GM23248 (cell line): ENCODE measurements around the gene PIP5KL1. TPM values are rescaled to one million over a fixed set of nuclear protein-coding genes. Genes with fewer than 3 reads are reported as not detected.

Experiments used
- DNase-seq: peaks from one replicate; pipeline ENCODE4 v3.0.0-alpha.2; 2015
- H2AFZ ChIP-seq: fragments of 200-600 bp; sonication (generic); 2 replicates; pipeline ENCODE4 v1.6.1; 2016; ENCODE audit warnings: antibody characterized with exemption
- H3F3A ChIP-seq: fragments of 200-600 bp; sonication (generic); 2 replicates; pipeline ENCODE4 v1.6.1; 2016; ENCODE audit warnings: mild to moderate bottlenecking, antibody characterized with exemption, mixed run types; ENCODE audit not compliant: insufficient read depth
- H3K27ac ChIP-seq: fragments of 200-600 bp; sonication (generic); 2 replicates; pipeline ENCODE4 v1.5.1; 2016; ENCODE audit warnings: mild to moderate bottlenecking
- H3K27me3 ChIP-seq: fragments of 200-600 bp; sonication (generic); replicated peaks from 2 replicates; pipeline ENCODE4 v1.6.1; 2016; ENCODE audit warnings: mild to moderate bottlenecking; ENCODE audit not compliant: insufficient read depth
- H3K36me3 ChIP-seq: fragments of 200-600 bp; sonication (generic); 2 replicates; pipeline ENCODE4 v1.6.1; 2016; ENCODE audit warnings: low read depth, mild to moderate bottlenecking
- H3K4me1 ChIP-seq: fragments of 200-600 bp; sonication (generic); 2 replicates; pipeline ENCODE4 v1.6.1; 2016; ENCODE audit warnings: mild to moderate bottlenecking; ENCODE audit not compliant: insufficient read depth
- H3K4me2 ChIP-seq: fragments of 200-600 bp; sonication (generic); one replicate; pipeline ENCODE4 v1.6.1; 2016; ENCODE audit warnings: mild to moderate bottlenecking; ENCODE audit not compliant: unreplicated experiment
- H3K4me3 ChIP-seq: fragments of 200-600 bp; sonication (generic); 2 replicates; pipeline ENCODE4 v1.5.1; 2016; ENCODE audit warnings: mild to moderate bottlenecking
- H3K79me2 ChIP-seq: fragments of 200-600 bp; sonication (generic); 2 replicates; pipeline ENCODE4 v1.6.1; 2016; ENCODE audit warnings: mild to moderate bottlenecking; ENCODE audit not compliant: insufficient read depth
- H3K9ac ChIP-seq: fragments of 200-600 bp; sonication (generic); 2 replicates; pipeline ENCODE4 v1.6.1; 2016; ENCODE audit warnings: mild to moderate bottlenecking
- H3K9me2 ChIP-seq: fragments of 200-600 bp; sonication (generic); 2 replicates; pipeline ENCODE4 v1.6.1; 2016; ENCODE audit warnings: mixed run types, mild to moderate bottlenecking, moderate library complexity; ENCODE audit not compliant: insufficient read depth
- H3K9me3 ChIP-seq: fragments of 200-600 bp; sonication (generic); one replicate; pipeline ENCODE4 v1.6.1; 2017; ENCODE audit warnings: low read depth
- H4K20me1 ChIP-seq: fragments of 200-600 bp; sonication (generic); 2 replicates; pipeline ENCODE4 v1.6.0; 2016; ENCODE audit not compliant: insufficient read depth
- EZH2 ChIP-seq: fragments of 200-600 bp; sonication (generic); IDR thresholded peaks from 2 replicates; pipeline ENCODE4 v1.6.1; 2018; ENCODE audit warnings: antibody characterized with exemption, mild to moderate bottlenecking; ENCODE audit not compliant: insufficient read depth, poor library complexity, severe bottlenecking
- EZH2phosphoT487 ChIP-seq: fragments of 200-600 bp; sonication (generic); IDR thresholded peaks from 2 replicates; pipeline ENCODE4 v1.6.1; 2018; ENCODE audit warnings: antibody characterized with exemption, moderate library complexity, mild to moderate bottlenecking, low read depth; ENCODE audit not compliant: insufficient read depth
- WGBS, 2 experiments: methylation state at CpG; one replicate each; pipeline ENCODE4 v1.1.6; 2015 to 2017; ENCODE audit warnings: low lambda C conversion rate in 2 of 2, low coverage in 1 of 2; ENCODE audit errors: missing lambda C conversion rate in 2 of 2; 5-methylcytosine and 5-hydroxymethylcytosine counted together
- in situ Hi-C: fragments of 300-500 bp; cut with MboI; formaldehyde crosslinking; loops from 2 replicates; pipeline ENCODE4 v1.15.0; 2020
- polyA plus RNA-seq: library from polyadenylated mRNA; unstranded; fragments of >200 nt; fragmentation: Nextera tagmentation; extraction: Ambion mirVana; gene quantifications from 2 replicates; pipeline ENCODE4 v1.2.1, GENCODE V29; 2016
- total RNA-seq: library from RNA; depleted of rRNA; stranded (reverse); fragments of >200 nt; shearing (Covaris generic); gene quantifications from 2 replicates; pipeline ENCODE4 v1.2.3, GENCODE V29; 2014

PIP5KL1 gene
- total and polyA plus RNA-seq, 2 experiments from 2014 or later, result 5.5 to 8.8 TPM

DNA sequence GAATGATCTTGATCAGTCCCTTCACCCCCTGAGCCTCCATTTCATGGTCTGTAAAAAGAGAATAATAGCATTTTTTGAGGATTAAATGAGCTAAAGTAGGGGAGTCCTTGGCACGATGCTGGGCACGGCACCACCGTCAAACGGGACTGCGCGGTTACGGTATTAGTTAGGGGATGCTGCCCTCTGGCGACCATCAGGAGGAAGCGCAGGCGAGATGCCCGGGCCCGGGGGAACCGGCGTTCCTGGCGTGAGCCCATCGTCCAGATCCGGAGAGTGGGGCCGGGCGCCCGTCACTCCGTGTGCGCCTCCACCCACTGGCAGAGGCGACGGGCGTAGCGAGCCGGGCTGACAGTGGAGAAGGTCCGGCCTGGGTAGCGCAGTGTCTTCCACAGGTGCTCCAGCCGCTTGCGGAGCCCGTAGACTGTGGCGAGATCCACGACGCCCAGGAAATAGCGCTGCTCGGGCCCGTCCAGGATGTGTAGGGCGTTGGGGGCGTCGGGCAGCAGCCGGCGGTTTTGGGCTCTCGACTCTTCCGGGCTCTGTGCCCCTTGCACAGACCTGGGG is 8.9 kb downstream of the PIP5KL1 start:
- DNase-seq, result peak; percentile 71
- Histone ChIP-seq H3K4me1 (peaks cover 46% of the 10 kb centered on the region), H3K9me3 (no peaks in the 10 kb centered on the region), H3K4me3 (peak overlapping the region; percentile 51), H3K9ac (peak overlapping the region; percentile 65), H3F3A (peaks cover 42% of the 10 kb centered on the region), H3K4me2 (peak overlapping the region; percentile 72), H3K27me3 (no peaks in the 10 kb centered on the region), H3K27ac (no peak overlapping the region), H2AFZ (peak overlapping the region; percentile 74), H3K9me2 (no peaks in the 10 kb centered on the region), H3K36me3 (no peaks in the 10 kb centered on the region), H4K20me1 (no peaks in the 10 kb centered on the region), H3K79me2 (0 out of 2 replicates have a peak, but pooled peaks cover under 1% of the 10 kb centered on the region)
- no peak for TF ChIP-seq EZH2phosphoT487
- TF ChIP-seq EZH2, result no peak
- in situ Hi-C loops, result no loop called here
- 0 to 5% methylated on average over 35 to 41 of the region's 45 CpGs for WGBS, 2 experiments

DNA sequence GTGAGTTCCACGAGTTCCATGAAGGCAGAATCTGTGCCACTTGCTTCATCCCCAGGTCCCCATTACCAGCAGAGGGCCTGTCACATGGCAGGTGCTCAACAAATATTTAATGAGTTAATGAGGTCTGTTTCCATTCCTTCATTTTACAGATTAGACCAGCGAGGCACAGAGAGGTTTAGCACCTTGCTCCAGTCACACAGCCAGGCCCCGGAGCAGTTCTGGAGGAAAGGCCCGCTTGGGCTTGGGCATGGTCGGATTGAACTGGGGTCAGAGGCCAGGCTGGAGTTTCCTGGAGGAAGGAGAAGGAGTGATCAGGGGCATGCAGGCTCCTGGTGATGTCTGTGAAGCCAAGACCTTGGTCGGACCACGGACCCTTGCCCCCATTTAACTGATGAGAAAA is 9.8 kb downstream of the PIP5KL1 start:
- H3K4me3 ChIP-seq, result no peak overlapping the region
- H3K36me3 ChIP-seq, result no peaks in the 10 kb centered on the region
- WGBS, 2 experiments, result 92 to 95% methylated on average over 7 of the region's 7 CpGs
- DNase-seq, result no peak
- H3F3A ChIP-seq, result peaks cover 42% of the 10 kb centered on the region
- H3K4me2 ChIP-seq, result no peak overlapping the region
- H3K9me2 ChIP-seq, result no peaks in the 10 kb centered on the region
- no peaks in the 10 kb centered on the region for H3K9me3 ChIP-seq
- peak overlapping the region; percentile 84; the same call in 1 of the 2 replicates for H3K27ac ChIP-seq
- no peaks in the 10 kb centered on the region for H4K20me1 ChIP-seq
- TF ChIP-seq EZH2 (no peak), EZH2phosphoT487 (no peak)
- no peaks in the 10 kb centered on the region for H3K27me3 ChIP-seq
- H3K9ac ChIP-seq, result 0 out of 2 replicates have a peak overlapping the region, but pooled peaks have one; percentile 63
- peaks cover 49% of the 10 kb centered on the region for H3K4me1 ChIP-seq
- H3K79me2 ChIP-seq, result peaks cover 9% of the 10 kb centered on the region; the same call in 1 of the 2 replicates
- H2AFZ ChIP-seq, result no peak overlapping the region
- in situ Hi-C loops, result no loop called here

DNA sequence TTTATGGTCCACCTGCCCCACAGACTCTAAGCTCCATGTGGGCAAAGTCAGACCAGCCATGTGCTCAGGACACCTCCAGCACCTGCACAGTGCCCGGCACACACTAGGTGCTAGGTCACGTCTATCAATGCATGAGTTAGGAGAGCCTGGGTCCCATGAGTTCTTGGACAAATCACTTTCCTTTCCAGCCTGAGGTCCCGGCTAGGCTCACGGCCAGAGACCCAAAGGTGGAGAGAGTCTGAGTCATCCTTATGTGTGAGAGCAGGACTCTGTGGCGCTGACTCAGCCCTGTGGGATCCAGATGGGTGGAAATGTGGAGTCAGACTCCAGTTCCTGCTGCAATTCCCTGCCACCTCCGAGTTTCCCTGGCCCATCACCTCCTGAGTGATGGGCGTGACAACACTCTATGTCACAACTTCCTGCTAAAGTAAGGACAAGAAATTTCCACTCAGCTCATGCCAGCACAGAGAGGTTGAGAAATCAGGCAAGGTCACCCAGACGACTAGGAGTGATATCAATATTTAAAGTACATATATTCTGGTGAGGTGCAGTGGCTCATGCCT is 11.2 kb downstream of the PIP5KL1 start:
- Histone ChIP-seq H3K4me3 (no peak overlapping the region), H3K27me3 (no peaks in the 10 kb centered on the region), H4K20me1 (no peaks in the 10 kb centered on the region), H2AFZ (no peak overlapping the region), H3K4me1 (peaks cover 50% of the 10 kb centered on the region), H3K36me3 (no peaks in the 10 kb centered on the region), H3K9me2 (no peaks in the 10 kb centered on the region), H3K9me3 (no peaks in the 10 kb centered on the region), H3K27ac (peak overlapping the region; percentile 94), H3F3A (peaks cover 42% of the 10 kb centered on the region), H3K4me2 (no peak overlapping the region), H3K79me2 (peaks cover 16% of the 10 kb centered on the region; the same call in 1 of the 2 replicates), H3K9ac (peak overlapping the region; percentile 66)
- no peak for TF ChIP-seq EZH2
- TF ChIP-seq EZH2phosphoT487, result no peak
- whole genome bisulfite sequencing, 2 experiments, result 1 to 2% methylated on average over 8 of the region's 8 CpGs
- in situ Hi-C loops, result no loop called here
- DNase-seq, result peak; percentile 100

DNA sequence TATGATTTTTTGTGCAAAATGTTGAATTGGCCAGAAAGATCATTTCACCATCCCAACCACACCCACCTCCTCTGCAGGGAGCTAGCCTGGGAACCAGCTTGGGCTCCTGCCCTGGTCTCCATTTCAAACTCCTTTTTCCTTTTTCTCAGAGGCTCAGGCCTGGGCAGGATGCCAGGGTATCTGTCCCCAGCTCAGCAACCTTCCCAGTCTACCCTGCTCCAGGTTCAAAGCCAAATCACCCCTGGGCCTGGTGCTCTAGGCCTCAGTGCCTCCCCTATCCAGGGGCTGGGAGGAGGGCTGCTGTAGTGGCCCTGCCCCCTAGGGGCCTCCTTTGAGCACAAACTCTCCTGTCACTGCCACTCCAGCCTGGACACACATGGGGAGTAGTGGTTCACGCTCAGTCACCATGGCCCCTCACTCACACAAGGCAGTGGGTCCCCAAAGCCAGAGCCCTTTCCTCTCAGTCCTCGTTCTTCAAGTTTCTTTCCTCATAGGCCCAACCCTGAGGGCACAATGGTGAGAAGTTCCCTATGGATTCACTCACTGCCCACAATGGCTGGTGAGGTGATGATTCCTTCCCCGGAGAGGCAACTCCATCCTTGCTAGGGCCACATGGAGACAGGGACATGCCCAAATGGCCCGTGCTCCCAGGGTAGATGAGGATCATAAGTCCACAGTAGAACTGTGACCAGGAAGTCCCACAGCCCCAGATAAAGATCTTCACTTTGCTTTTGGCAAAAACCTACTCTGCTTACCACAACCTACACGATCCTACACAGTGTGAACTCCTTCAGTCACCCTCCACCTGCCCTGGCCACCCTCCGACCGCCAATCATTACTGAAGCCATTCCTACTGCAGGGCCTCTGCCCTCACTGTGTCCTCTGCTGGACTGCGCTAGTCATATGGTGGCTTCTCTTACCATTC is 12.1 kb downstream of the PIP5KL1 start:
- Histone ChIP-seq H3K4me2 (no peak overlapping the region), H3K4me1 (peaks cover 45% of the 10 kb centered on the region), H3F3A (peaks cover 41% of the 10 kb centered on the region), H3K27me3 (no peaks in the 10 kb centered on the region), H3K9ac (peak overlapping the region; percentile 66), H3K79me2 (peaks cover 16% of the 10 kb centered on the region; the same call in 1 of the 2 replicates), H3K36me3 (no peaks in the 10 kb centered on the region), H4K20me1 (no peaks in the 10 kb centered on the region), H3K9me3 (no peaks in the 10 kb centered on the region), H3K4me3 (no peak overlapping the region), H3K9me2 (no peaks in the 10 kb centered on the region), H3K27ac (peak overlapping the region; percentile 94), H2AFZ (no peak overlapping the region; the same call in 1 of the 2 replicates)
- 80 to 82% methylated on average over 8 of the region's 8 CpGs for WGBS, 2 experiments
- in situ Hi-C loops, result no loop called here
- TF ChIP-seq EZH2phosphoT487, result no peak
- no peak for TF ChIP-seq EZH2
- DNase-seq, result peak; percentile 72
